ENCODE measurements around the gene DNM3.

Gene DNM3

DNA sequence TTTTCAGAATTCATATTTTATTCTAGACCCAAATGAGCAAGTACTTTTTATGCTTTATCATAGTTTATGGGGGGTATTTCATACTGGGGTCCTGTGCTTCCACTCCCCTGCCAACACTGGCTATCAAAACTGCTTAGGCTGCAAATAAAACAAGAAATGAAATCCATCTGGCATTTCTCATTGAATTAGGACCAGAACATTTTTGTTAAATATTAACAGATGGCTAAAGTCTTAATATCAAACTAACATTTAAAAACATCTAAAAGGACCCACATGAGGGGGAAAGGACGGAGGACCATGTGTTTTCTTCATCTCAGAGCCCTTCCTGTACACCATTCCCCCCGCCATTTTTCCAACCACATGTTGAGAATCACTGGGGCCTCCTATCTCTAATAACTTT lies 411.7 kb downstream of the DNM3 start:
- DNase-seq, result no peak

DNA sequence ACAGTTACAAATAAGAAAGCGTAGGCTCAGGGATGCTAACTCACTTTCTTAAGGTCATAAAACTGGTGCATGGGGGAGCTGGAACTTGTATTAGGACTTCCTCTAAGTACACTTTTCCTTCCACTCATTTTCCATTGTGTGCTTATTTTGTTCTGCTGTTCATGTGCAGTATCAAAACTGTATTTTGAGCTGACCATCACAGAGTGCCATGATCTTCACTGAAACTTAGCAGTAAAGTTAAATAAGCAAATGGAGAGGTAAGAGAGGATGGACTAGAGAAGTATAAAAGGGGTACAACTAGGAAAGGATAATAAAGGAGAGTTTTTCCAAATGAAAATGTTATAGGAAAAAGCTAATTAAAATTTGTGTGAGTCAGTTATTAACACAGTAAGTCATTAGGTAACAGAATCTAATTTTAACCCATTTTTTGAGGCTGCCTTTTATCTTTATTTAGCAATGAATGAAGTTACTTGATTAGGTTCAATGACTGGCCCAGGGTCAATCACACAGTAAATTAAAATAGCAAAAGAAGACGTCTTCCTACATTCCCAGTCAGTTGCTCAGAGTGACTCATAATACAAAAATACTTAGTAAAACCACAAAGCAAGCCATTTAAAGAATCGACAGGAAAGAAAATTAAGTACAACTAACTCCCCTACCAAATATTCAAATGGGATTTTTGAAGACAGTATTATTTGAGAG lies 413.4 kb downstream of the DNM3 start:
- DNase-seq, result no peak

GRCh38 chr1:172255223-172255560 lies 413.9 kb downstream of the DNM3 start:
- no peak for DNase-seq

GRCh38 chr1:172265905-172266304 lies 424.6 kb downstream of the DNM3 start:
- no peak for DNase-seq

DNA sequence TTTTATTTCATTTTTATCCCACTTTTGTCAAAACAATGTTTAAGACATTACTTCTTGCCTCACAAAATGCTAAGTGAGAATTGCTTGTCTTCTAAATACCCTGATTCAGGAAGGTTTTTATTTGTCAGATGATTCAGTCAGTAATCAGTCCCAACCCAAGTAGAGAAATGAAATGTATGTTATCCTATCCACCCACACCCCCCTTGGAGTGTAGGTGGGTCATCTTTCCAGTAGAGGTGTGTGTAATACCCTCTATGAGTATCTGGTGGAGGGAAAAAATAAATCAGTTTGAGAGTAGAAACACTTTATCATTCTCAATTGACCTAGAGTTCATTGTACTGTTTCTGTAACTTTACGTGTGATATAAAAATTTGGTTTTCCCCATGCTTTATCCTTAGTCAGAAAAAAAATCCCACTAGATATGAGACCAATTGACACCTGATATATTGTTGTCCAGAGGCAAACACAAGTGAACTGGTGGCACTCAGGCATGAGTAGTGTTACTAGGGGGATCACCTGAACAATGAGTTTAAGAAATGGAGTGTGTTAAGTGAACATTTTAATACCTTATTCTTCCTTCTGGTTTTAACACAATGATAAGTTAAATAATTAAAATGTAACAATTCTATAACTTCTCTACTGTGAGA lies 425.4 kb downstream of the DNM3 start:
- no peak for DNase-seq

DNA sequence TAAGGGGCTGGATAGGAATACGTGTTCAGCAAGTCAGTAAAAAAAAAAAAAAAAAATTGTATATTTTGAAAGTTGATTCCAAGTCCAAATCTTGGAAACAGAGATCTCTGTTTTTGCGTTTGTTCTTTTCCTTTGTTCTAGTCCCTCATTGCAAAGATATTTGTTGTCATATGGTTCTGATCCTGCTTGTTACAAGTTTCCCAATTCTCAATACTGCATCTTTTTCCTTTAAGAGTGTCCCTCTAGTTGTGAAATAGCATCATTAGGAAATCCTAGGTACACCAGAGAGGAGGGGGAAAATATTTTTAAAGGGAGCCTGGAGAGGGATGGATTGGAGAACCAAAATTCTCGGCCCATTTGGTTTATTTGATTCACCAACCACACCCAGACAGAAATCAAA lies 426.9 kb downstream of the DNM3 start:
- no peak for DNase-seq

GRCh38 chr1:172269084-172269483 lies 427.8 kb downstream of the DNM3 start:
- no peak for DNase-seq

- no peak for DNase-seq
Measured at GRCh38 chr1:172269644-172270043, 428.3 kb downstream of the DNM3 start.

DNA sequence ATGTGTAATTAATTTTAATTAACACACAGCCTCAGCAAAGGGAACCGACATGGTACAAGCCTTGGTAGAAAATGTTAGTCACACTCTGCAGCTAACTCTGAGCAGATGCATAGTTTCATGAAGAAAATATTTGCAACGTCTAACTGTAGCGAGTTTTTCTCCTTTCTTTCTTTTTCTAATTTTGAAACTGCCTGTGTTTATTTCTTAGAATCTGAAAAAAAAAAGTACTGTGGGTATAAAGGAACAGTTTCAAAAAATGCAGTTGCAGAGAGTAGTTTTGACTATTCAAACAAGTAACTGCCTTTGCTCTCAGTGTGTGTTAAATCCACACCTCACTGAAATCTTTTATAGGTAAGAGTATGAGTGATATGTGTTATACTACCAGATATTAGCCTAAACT lies 429.3 kb downstream of the DNM3 start:
- DNase-seq, result no peak

GRCh38 chr1:172272087-172272486 lies 430.8 kb downstream of the DNM3 start:
- DNase-seq, result no peak

GRCh38 chr1:172273647-172274396 lies 432.5 kb downstream of the DNM3 start:
- DNase-seq, result no peak

DNA sequence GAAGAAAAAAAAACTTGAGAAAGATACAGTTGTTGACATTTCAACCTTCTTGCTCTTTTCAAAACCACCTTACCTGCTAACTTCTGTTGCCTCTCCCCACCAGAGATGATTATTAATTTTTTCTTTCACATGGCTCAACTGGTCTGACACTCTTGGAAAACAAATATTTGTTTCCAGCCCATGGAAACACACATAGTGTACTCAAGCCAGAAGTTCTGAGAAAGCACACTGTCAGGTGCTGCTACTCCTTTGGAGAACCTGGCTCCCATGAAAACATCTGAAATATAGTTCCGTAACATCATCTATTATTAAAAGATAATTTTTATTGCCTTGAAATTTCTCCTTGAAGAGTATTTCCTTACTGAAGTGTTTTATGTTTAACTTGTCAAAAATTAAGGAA lies 434.2 kb downstream of the DNM3 start:
- no peak for DNase-seq

DNA sequence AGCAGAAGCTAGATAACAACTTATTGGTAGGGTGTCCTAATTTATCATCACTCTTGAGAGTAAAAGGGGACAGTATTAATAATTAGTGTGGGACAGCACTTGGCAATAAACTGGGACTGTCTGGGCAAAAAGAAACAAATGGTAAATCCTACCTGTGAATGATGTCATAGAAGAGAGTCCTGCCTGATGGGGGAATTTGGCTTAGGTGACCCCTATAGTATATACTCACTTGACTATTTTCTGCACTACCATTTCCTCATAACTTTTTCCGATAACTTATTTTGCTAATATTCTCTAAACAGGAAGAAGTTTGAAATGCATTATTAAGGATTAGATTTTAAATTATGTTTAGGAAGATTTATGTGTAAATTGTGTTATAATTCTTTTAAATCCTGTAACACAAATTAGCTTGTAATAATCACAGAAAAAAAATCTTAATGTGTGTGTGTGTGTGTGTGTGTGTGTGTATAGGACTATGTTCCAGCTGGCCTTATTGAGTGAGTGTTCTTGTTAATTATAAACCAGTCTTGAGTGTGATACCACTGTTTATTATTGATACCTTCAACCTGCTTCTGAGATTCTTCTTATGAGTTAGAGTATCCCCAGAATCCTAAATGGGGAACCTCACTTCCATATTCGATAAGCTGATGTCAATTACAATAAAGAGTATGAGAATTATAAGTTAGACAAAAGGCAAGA lies 435.0 kb downstream of the DNM3 start:
- DNase-seq, result no peak

DNA sequence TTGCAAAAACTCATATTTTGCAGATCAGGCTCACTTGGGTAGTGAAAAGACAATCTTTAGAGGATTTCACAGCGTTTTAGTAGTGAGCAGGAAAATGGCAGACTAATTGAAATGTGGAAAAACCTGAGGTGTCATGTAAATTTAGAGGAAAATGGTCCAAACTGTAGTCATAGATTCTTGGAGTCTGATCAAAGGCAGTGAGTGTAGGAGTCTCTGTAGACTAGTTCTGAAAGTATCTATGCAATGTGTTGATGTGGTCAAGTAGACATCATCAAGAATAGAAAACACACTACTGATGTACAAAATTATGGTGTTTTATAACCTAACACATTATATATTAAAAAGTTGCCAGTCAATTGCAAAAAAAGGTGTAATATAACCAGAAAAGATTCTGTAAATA lies 436.0 kb downstream of the DNM3 start:
- no peak for DNase-seq

GRCh38 chr1:172277989-172278388 lies 436.7 kb downstream of the DNM3 start:
- DNase-seq, result no peak

DNA sequence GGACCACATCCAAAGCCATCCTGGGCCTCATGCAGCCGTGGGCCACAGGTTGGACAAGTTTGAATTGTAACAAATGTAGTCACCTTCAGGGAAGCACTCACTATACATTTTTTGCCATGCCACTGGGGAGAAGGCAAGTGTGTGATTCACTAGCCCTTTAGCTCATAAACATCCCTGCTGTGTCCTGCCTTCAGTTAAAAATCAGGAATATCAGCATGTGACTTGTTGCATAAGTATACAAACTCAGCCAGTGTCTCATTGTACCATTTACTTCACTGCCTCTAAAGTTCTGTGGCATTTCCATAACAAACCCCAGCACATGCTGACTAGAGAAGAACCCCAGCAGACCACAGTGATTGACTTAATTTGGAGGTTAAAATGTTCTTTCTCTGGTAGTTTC lies 437.2 kb downstream of the DNM3 start:
- no peak for DNase-seq

DNA sequence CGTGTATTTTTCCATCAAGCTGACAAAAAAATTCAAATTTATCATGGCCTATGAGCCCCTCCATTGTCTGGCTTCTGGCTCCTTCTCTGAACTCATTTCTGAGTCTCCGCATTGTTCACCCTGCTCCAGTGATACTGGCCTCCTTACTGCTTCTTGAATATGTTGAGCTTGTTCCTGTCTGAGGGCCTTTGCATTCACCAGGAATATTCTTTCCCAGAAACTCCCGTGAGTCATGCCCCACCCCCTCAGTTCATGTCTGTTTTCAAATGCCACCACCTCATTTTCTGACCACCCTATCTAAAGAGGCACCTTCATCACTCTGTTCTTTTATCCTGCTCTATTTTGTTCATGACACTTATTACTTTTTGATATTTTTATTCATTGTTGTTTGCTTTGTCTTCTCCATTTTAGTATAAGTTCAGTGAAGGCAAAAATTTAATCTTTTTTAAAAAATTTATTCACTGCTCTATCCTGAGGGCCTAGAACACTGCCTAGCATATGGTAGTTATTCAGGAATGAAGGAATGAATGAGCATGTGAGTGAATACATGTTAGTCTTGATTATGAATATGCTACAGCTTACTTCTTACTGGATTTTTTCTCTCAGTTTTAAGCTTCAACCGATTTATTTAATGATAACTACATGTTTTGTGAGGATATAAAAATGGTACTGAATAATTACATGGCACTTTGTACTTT lies 438.8 kb downstream of the DNM3 start:
- DNase-seq, result no peak

GRCh38 chr1:172283766-172284165 lies 442.5 kb downstream of the DNM3 start:
- no peak for DNase-seq

GRCh38 chr1:172286629-172287076 lies 445.4 kb downstream of the DNM3 start:
- DNase-seq, result no peak

GRCh38 chr1:172287208-172287607 lies 445.9 kb downstream of the DNM3 start:
- no peak for DNase-seq

DNA sequence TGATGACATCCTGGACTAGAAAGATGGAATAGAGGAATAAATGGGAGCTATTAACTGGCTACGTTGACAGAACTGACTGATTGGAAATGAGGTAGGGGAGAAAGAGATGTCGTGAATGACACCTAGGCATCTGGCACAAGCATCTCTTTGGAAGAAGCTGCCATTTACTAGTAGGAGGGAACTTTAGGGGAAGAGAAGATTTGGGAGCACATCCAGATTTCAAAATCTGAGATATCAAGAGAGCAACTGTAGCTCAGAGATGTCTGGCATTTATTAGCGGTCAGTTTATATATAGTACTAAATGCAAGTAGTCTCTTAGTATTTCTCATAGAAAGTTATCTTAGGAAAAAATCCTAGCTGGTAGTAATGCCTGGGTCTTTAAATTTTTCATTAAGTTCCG lies 447.3 kb downstream of the DNM3 start:
- DNase-seq, result no peak

GRCh38 chr1:172289448-172289847 lies 448.1 kb downstream of the DNM3 start:
- DNase-seq, result no peak

GRCh38 chr1:172292840-172293239 lies 451.5 kb downstream of the DNM3 start:
- no peak for DNase-seq

All from activated CD4-positive, alpha-beta T cell treated with anti-CD3 and anti-CD28 coated beads, Interleukin-2, amount 50 U/mL, for 4 hours (primary cell).